GDM1 (cell line): ENCODE data around the gene C1RL.
A peak's percentile ranks its signal among the peaks of the same experiment; 100 is the strongest.
"Not testable (repeated sequence)": the region's sequence is repeated elsewhere in the genome, so short reads cannot be mapped to it uniquely, and the experiment has no call there.

Experiments
- DNase-seq: peaks from one replicate; lab custom pipeline; 2025; lab: John Stamatoyannopoulos, UW

C1RL gene

GRCh38 chr12:7061596-7061995, 47.4 kb downstream of the C1RL start:
- DNase-seq, result no peak

- DNase-seq, result no peak
Observed at GRCh38 chr12:7061138-7061537, 47.9 kb downstream of the C1RL start.

GRCh38 chr12:7060353-7060954, 48.6 kb downstream of the C1RL start, which contains the start of gene C1S:
C1S (plus strand) TSS chr12:7060718; CDS start chr12:7061913, 1,195 bp downstream.
- DNase-seq, result no peak

DNA sequence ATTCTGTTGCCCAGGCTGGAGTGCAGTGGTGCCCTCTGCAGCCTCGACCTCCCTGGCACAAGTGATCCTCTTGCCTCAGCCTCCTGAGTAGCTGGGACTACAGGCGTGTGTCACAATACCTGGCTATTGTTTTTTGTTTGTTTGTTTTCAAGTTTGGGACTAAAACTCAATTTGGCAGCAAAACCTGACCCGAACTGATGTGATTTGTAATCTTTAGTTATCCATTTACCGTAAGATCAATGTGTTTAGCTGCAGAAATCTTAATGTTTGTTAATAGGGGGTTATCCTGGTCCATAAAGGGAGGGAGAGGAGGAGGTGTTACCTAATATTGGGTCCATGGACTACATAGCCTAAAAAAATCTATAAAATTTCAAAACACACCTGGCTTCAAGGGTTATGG, 49.2 kb downstream of the C1RL start:
- DNase-seq, result no peak

GRCh38 chr12:7058850-7059395, 50.1 kb downstream of the C1RL start:
- no peak for DNase-seq

- no peak for DNase-seq
Observed at GRCh38 chr12:7058163-7058845, 50.7 kb downstream of the C1RL start.

GRCh38 chr12:7055736-7056135, 53.3 kb downstream of the C1RL start:
- not testable (repeated sequence) for DNase-seq

DNA sequence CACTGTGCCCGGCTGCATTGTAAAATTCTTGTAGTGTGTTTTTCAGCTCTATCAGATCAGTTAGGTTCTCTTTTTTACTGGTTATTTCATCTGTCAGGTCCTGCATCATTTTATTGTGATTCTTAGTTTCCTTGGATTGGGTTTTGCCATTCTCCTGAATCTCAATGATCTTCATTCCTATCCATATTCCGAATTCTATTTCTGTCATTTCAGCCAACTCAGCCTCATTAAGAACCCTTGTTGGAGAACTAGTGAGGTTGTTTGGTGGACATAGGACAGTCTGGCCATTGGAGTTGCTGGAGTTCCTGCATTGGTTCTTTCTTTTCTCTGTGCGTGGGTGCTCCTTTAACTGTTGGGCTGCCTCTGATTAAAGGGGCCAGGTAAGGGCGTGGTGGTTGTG, 54.1 kb downstream of the C1RL start:
- DNase-seq, result no peak

DNA sequence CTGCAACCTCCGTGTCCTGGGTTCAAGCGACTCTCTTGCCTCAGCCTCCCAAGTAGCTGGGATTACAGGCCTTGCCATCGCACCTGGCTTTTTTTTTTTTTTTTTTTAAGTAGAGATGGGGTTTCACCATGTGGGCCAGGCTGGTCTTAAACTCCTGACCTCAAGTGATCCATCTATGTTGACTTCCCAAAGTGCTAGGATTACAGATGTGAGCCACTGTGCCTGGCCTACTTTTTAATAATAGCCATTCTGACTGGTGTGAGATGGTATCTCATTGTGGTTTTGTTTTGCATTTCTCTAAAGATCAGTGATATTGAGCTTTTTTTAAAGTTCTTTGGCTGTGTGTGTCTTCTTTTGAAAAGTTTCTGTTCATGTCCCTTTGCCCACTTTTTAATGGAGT, 59.0 kb downstream of the C1RL start:
- not testable (repeated sequence) for DNase-seq

DNA sequence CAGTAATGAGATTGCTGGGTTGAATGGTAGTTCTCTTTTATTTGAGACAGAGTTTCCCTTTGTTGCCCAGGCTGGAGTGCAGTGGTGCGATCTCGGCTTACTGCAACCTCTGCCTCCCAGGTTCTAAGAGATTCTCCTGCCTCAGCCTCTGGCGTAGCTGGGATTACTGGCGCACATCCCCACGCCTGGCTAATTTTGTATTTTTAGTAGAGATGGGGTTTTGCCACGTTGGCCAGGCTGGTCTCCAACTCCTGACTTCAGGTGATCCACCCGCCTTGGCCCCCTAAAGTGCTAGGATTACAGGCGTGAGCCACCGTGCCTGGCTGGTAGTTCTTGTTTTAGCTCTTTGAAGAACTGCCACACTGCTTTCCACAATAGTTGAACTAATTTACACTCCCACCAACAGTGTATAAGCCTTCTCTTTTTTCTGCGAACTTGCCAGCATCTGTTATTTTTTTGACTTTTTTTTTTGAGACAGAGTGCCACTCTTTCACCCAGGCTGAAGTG, 59.5 kb downstream of the C1RL start:
- DNase-seq, result not testable (repeated sequence)

GRCh38 chr12:7047306-7047705, 61.7 kb downstream of the C1RL start:
- peak; percentile 63 for DNase-seq

- no peak for DNase-seq
Observed at GRCh38 chr12:7046383-7047105, 62.5 kb downstream of the C1RL start.

DNA sequence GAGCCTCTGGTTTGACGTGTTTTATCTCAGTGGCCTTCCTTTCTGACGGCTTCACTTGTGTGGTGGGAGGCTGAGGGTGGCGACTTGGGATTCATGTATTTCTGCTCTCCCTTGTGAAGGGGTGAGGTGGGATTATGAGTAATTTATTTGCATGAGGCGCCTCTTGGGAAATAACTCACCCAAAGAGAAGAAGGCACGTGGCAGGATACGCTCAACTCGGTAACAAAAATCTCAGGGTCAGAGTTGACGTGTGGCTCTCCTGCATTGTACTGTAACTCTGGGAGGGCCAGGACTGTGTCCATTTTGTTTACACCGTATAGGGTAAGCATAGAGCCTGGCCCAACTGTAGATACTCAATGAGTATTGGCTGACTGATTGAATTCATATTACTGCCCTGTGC, 63.1 kb downstream of the C1RL start:
- DNase-seq, result no peak
